Panc1 (cell line): ENCODE results near the gene EIF6.

ENCODE experiments used
- POLR2AphosphoS5 ChIP-seq: IDR thresholded peaks from 2 replicates; pipeline ENCODE4 v1.6.1; 2012; ENCODE audit warnings: mild to moderate bottlenecking, low read depth, low read length, moderate library complexity
- SIN3A ChIP-seq: IDR thresholded peaks from 2 replicates; pipeline ENCODE4 v1.6.1; 2012; ENCODE audit warnings: low read depth, mild to moderate bottlenecking, low read length, moderate library complexity, borderline replicate concordance; ENCODE audit not compliant: insufficient read depth
- TCF7L2 ChIP-seq: IDR thresholded peaks from 2 replicates; pipeline ENCODE4 v1.6.1; 2011; ENCODE audit warnings: mild to moderate bottlenecking, low read depth, low read length, inconsistent platforms
- TF ChIP-seq, protein P1 (sequence below), 2 experiments: IDR thresholded peaks; 2 replicates each; pipeline ENCODE4 v1.6.1; 2011 to 2012; ENCODE audit warnings: low read depth in 2 of 2, control low read depth in 1 of 2, low read length in 1 of 2, mild to moderate bottlenecking in 1 of 2, moderate library complexity in 1 of 2; ENCODE audit not compliant: insufficient read depth in 1 of 2
- TF ChIP-seq, protein P2 (sequence below): fragments of 450-650 bp; IDR thresholded peaks from 2 replicates; pipeline ENCODE4 v1.5.1; 2017; ENCODE audit warnings: mild to moderate bottlenecking

- TF ChIP-seq, protein P1, sequence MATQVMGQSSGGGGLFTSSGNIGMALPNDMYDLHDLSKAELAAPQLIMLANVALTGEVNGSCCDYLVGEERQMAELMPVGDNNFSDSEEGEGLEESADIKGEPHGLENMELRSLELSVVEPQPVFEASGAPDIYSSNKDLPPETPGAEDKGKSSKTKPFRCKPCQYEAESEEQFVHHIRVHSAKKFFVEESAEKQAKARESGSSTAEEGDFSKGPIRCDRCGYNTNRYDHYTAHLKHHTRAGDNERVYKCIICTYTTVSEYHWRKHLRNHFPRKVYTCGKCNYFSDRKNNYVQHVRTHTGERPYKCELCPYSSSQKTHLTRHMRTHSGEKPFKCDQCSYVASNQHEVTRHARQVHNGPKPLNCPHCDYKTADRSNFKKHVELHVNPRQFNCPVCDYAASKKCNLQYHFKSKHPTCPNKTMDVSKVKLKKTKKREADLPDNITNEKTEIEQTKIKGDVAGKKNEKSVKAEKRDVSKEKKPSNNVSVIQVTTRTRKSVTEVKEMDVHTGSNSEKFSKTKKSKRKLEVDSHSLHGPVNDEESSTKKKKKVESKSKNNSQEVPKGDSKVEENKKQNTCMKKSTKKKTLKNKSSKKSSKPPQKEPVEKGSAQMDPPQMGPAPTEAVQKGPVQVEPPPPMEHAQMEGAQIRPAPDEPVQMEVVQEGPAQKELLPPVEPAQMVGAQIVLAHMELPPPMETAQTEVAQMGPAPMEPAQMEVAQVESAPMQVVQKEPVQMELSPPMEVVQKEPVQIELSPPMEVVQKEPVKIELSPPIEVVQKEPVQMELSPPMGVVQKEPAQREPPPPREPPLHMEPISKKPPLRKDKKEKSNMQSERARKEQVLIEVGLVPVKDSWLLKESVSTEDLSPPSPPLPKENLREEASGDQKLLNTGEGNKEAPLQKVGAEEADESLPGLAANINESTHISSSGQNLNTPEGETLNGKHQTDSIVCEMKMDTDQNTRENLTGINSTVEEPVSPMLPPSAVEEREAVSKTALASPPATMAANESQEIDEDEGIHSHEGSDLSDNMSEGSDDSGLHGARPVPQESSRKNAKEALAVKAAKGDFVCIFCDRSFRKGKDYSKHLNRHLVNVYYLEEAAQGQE (IDR thresholded peaks at IDR 0.05; ENCODE audit: insufficient read depth in 1 of 2, low read depth in 2 of 2, low read length in 1 of 2): no peak
- TF ChIP-seq POLR2AphosphoS5 (no peak), SIN3A (no peak), TCF7L2 (no peak)
- TF ChIP-seq, protein P2, sequence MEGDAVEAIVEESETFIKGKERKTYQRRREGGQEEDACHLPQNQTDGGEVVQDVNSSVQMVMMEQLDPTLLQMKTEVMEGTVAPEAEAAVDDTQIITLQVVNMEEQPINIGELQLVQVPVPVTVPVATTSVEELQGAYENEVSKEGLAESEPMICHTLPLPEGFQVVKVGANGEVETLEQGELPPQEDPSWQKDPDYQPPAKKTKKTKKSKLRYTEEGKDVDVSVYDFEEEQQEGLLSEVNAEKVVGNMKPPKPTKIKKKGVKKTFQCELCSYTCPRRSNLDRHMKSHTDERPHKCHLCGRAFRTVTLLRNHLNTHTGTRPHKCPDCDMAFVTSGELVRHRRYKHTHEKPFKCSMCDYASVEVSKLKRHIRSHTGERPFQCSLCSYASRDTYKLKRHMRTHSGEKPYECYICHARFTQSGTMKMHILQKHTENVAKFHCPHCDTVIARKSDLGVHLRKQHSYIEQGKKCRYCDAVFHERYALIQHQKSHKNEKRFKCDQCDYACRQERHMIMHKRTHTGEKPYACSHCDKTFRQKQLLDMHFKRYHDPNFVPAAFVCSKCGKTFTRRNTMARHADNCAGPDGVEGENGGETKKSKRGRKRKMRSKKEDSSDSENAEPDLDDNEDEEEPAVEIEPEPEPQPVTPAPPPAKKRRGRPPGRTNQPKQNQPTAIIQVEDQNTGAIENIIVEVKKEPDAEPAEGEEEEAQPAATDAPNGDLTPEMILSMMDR: no peak
Observed at GRCh38 chr20:35263532-35264341, 20.8 kb downstream of the EIF6 start.
